Cerebellar nuclear complex (tissue), 1 donor: ENCODE data around the gene PDAP1.
"Not testable (repeated sequence)": the region's sequence is repeated elsewhere in the genome, so short reads cannot be mapped to it uniquely, and the experiment has no call there.

ENCODE experiments used
- DNase-seq, 2 experiments: peaks; one replicate each; lab custom pipeline; 2025; lab: John Stamatoyannopoulos, UW

The PDAP1 gene

DNA sequence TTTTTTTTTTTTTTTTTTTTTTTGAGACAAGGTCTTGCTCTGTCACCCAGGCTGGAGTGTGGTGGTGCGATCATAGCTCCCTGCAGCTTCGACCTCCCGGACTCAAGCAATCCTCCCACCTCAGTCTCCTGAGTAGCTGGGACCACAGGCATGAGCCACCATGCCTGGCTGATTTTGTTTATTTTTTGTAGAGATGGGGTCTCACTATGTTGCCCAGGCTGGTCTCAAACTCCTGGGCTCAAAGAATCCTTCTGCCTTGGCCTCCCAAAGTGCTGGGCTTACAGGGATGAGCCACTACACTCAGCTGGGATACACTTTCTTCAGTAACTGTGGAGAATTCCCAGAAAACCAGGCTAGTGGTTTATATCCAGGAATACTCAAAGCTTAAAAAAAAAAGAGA lies 57.8 kb downstream of the PDAP1 start:
- DNase-seq = not testable (repeated sequence)
